DOHH2 (cell line): ENCODE measurements around the gene HAUS3.

Source experiments
- H3F3A ChIP-seq: fragments of 200-600 bp; sonication (generic), shearing (Covaris generic); 2 replicates; pipeline ENCODE4 v1.6.0; 2016; ENCODE audit warnings: antibody characterized with exemption, mild to moderate bottlenecking; ENCODE audit not compliant: control insufficient read depth, insufficient read depth
- H3K27ac ChIP-seq: fragments of 200-600 bp; sonication (generic); 2 replicates; pipeline ENCODE4 v1.5.1; 2014; ENCODE audit warnings: low read depth, mild to moderate bottlenecking, low read length, moderate library complexity
- H3K27me3 ChIP-seq: fragments of 200-600 bp; sonication (generic); 2 replicates; pipeline ENCODE4 v1.6.1; 2014; ENCODE audit warnings: mild to moderate bottlenecking, low read length, mixed read lengths; ENCODE audit not compliant: control insufficient read depth
- H3K36me3 ChIP-seq: fragments of 200-600 bp; sonication (generic); 2 replicates; pipeline ENCODE4 v1.6.1; 2014; ENCODE audit warnings: mild to moderate bottlenecking, low read length, moderate library complexity, mixed read lengths; ENCODE audit not compliant: control insufficient read depth
- H3K4me1 ChIP-seq: fragments of 200-600 bp; sonication (generic); 2 replicates; pipeline ENCODE4 v1.6.1; 2014; ENCODE audit warnings: mild to moderate bottlenecking, low read length, mixed read lengths; ENCODE audit not compliant: control insufficient read depth
- H3K4me2 ChIP-seq: fragments of 200-600 bp; sonication (generic); 2 replicates; pipeline ENCODE4 v1.6.0; 2014; ENCODE audit warnings: mild to moderate bottlenecking, low read length, moderate library complexity
- H3K4me3 ChIP-seq: fragments of 200-600 bp; sonication (generic); 2 replicates; pipeline ENCODE4 v1.5.1; 2014; ENCODE audit warnings: mild to moderate bottlenecking, low read length, mixed read lengths
- H3K79me2 ChIP-seq: fragments of 200-600 bp; sonication (generic); 2 replicates; pipeline ENCODE4 v1.6.1; 2014; ENCODE audit warnings: mild to moderate bottlenecking, low read length, mixed read lengths; ENCODE audit not compliant: control insufficient read depth
- H3K9me2 ChIP-seq: fragments of 200-600 bp; sonication (generic); replicated peaks from 2 replicates; pipeline ENCODE4 v1.6.1; 2014; ENCODE audit warnings: mild to moderate bottlenecking, low read length, mixed read lengths; ENCODE audit not compliant: control insufficient read depth
- H3K9me3 ChIP-seq: fragments of 200-600 bp; sonication (generic); 2 replicates; pipeline ENCODE4 v1.6.1; 2014; ENCODE audit warnings: antibody characterized with exemption, low read length, mixed read lengths; ENCODE audit not compliant: control insufficient read depth, insufficient read depth
- H4K20me1 ChIP-seq: fragments of 200-600 bp; sonication (generic); 2 replicates; pipeline ENCODE4 v1.6.0; 2014; ENCODE audit warnings: low read depth, mild to moderate bottlenecking, antibody characterized with exemption, low read length, moderate library complexity; ENCODE audit not compliant: control insufficient read depth, insufficient read depth
- EZH2phosphoT487 ChIP-seq: fragments of 200-600 bp; sonication (generic); IDR thresholded peaks from 2 replicates; pipeline ENCODE4 v1.6.1; 2017; ENCODE audit warnings: borderline replicate concordance, mild to moderate bottlenecking, antibody characterized with exemption, low read length, moderate library complexity, mixed read lengths
- TF ChIP-seq, protein P1 (sequence below): fragments of 200-600 bp; sonication (generic); IDR thresholded peaks from one replicate; pipeline ENCODE4 v1.5.1; 2014; ENCODE audit warnings: antibody characterized with exemption, mild to moderate bottlenecking, low read depth, low read length; ENCODE audit not compliant: poor library complexity, severe bottlenecking

Gene HAUS3

DNA sequence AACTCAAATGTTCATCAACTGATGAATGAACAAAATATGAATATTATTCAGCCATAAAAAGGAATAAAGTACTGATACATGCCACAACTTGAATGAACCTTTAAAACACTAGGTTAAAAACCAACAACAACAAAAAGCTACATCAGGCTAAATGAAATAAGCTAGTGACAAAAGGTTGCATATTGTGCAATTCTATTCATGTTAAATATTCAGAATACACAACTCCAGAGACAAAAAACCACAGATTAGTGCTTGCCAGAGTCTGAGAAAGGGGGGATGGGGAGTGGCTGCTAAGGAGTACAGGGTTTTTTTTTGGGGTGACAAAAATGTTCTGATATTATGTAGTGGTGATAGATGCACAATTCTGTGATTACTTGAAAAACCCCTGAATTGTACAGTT is 58.5 kb downstream of the HAUS3 start:
- Histone ChIP-seq H3F3A (no peaks in the 10 kb centered on the region), H3K9me3 (no peaks in the 10 kb centered on the region), H4K20me1 (no peaks in the 10 kb centered on the region)

DNA sequence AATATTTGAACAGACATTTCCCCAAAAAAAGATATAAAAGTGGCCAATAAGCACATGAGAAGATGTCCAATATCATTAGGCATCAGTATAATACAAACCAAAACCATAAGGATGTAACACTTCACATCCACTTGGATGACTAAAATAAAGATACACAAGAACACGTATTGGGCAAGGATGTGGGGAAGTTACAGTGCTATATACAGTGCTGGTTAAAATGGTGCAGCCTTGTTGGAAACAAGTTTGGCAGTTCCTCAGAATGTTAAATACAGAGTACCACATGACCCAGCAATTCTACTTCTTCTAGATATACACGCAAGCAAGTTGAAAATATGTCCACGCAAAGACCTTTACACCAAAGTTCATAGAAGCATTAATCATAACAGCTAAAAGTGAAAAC is 58.9 kb downstream of the HAUS3 start:
- Histone ChIP-seq H3K27ac (no peak overlapping the region), H4K20me1 (no peaks in the 10 kb centered on the region), H3K9me3 (no peaks in the 10 kb centered on the region), H3F3A (no peaks in the 10 kb centered on the region), H3K79me2 (no peaks in the 10 kb centered on the region), H3K27me3 (peaks cover 26% of the 10 kb centered on the region), H3K4me2 (no peak overlapping the region), H3K4me3 (no peak overlapping the region), H3K9me2 (no peaks in the 10 kb centered on the region), H3K36me3 (no peaks in the 10 kb centered on the region), H3K4me1 (no peaks in the 10 kb centered on the region)
- TF ChIP-seq EZH2phosphoT487: no peak
- TF ChIP-seq, protein P1, sequence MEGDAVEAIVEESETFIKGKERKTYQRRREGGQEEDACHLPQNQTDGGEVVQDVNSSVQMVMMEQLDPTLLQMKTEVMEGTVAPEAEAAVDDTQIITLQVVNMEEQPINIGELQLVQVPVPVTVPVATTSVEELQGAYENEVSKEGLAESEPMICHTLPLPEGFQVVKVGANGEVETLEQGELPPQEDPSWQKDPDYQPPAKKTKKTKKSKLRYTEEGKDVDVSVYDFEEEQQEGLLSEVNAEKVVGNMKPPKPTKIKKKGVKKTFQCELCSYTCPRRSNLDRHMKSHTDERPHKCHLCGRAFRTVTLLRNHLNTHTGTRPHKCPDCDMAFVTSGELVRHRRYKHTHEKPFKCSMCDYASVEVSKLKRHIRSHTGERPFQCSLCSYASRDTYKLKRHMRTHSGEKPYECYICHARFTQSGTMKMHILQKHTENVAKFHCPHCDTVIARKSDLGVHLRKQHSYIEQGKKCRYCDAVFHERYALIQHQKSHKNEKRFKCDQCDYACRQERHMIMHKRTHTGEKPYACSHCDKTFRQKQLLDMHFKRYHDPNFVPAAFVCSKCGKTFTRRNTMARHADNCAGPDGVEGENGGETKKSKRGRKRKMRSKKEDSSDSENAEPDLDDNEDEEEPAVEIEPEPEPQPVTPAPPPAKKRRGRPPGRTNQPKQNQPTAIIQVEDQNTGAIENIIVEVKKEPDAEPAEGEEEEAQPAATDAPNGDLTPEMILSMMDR: no peak

More for the DNA sequence above, 58.5 kb downstream of the HAUS3 start:
- TF ChIP-seq, protein P1: no peak
- TF ChIP-seq EZH2phosphoT487: no peak
- H3K36me3 ChIP-seq: no peaks in the 10 kb centered on the region
- peaks cover 26% of the 10 kb centered on the region for H3K27me3 ChIP-seq
- H3K9me2 ChIP-seq: no peaks in the 10 kb centered on the region
- no peaks in the 10 kb centered on the region for H3K79me2 ChIP-seq
- no peak overlapping the region for H3K27ac ChIP-seq
- H3K4me1 ChIP-seq: no peaks in the 10 kb centered on the region
- no peak overlapping the region for H3K4me2 ChIP-seq
- no peak overlapping the region for H3K4me3 ChIP-seq

DNA sequence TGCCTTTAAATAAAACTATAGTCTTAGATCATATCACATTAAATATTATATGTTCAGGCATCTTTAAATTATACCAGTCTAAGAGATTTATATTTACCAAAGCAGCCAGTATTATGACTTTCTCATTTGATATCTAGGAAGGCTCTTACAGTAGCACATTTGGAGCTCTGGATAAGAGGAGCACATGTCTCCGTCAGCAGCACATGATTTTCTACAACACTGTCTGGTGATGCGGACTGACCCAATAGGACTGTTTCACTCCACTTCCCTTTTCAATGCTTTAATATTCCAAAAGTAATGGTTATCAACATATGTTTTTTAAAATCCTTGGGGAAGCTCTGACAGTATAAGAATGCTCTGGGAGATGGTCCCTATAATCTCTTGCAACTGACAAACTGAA is 61.5 kb downstream of the HAUS3 start:
- Histone ChIP-seq H3F3A (no peaks in the 10 kb centered on the region), H3K9me3 (no peaks in the 10 kb centered on the region), H3K4me1 (no peaks in the 10 kb centered on the region), H3K4me3 (no peak overlapping the region), H3K27ac (no peak overlapping the region), H3K36me3 (no peaks in the 10 kb centered on the region), H3K27me3 (peaks cover 21% of the 10 kb centered on the region), H3K9me2 (no peaks in the 10 kb centered on the region), H3K4me2 (no peak overlapping the region), H4K20me1 (no peaks in the 10 kb centered on the region), H3K79me2 (no peaks in the 10 kb centered on the region)
- no peak for TF ChIP-seq EZH2phosphoT487
- TF ChIP-seq, protein P1: no peak

- no peaks in the 10 kb centered on the region for H4K20me1 ChIP-seq
- H3K27ac ChIP-seq: no peak overlapping the region
- no peaks in the 10 kb centered on the region for H3F3A ChIP-seq
- no peak overlapping the region for H3K4me3 ChIP-seq
- no peaks in the 10 kb centered on the region for H3K79me2 ChIP-seq
- H3K36me3 ChIP-seq: no peaks in the 10 kb centered on the region
- H3K9me3 ChIP-seq: no peaks in the 10 kb centered on the region
- TF ChIP-seq, protein P1: no peak
- TF ChIP-seq EZH2phosphoT487: no peak
- no peaks in the 10 kb centered on the region for H3K9me2 ChIP-seq
- H3K4me2 ChIP-seq: no peak overlapping the region
- H3K27me3 ChIP-seq: peaks cover 15% of the 10 kb centered on the region
- H3K4me1 ChIP-seq: no peaks in the 10 kb centered on the region
These were observed 62.2 kb downstream of the HAUS3 start for GRCh38 chr4:2179717-2180116.
